Esophagus muscularis mucosa (tissue), 3 donors: ENCODE results near the gene CWF19L2.

Experiments used
- CTCF ChIP-seq, 3 experiments: fragments of 200-600 bp in 2 of 3; fragments of 450-650 bp in 1 of 3; sonication (generic) in 2 of 3; IDR thresholded peaks; one replicate each; pipeline ENCODE4 v1.5.1; 2017 to 2019; ENCODE audit warnings: antibody characterized with exemption in 3 of 3, mild to moderate bottlenecking in 2 of 3, moderate library complexity in 1 of 3
- EP300 ChIP-seq: sonication (generic); formaldehyde crosslinking; IDR thresholded peaks from one replicate; pipeline ENCODE4 v1.6.1; 2017; ENCODE audit warnings: antibody characterized with exemption

GRCh38 chr11:107493117-107493516 lies 35.5 kb upstream of the CWF19L2 start:
- TF ChIP-seq CTCF (IDR thresholded peaks at IDR 0.05) = no peak
- TF ChIP-seq EP300 = no peak
